Endothelial cell (in vitro differentiated cells): ENCODE results near the gene SLC18A3. TPM values are rescaled to one million over a fixed set of nuclear protein-coding genes. Genes with fewer than 3 reads are reported as not detected.

Experiments used
- DNase-seq: peaks from one replicate; pipeline ENCODE4 v3.0.0; 2021; ENCODE audit warnings: low spot score
- H3K27ac Mint-ChIP-seq: one replicate; pipeline ENCODE4 v1.8.0; 2021; ENCODE audit warnings: mixed read lengths, inconsistent platforms; ENCODE audit not compliant: unreplicated experiment
- H3K27me3 Mint-ChIP-seq: one replicate; pipeline ENCODE4 v1.8.0; 2021; ENCODE audit warnings: mild to moderate bottlenecking, moderate library complexity, mixed read lengths, inconsistent platforms; ENCODE audit not compliant: unreplicated experiment
- H3K36me3 Mint-ChIP-seq: one replicate; pipeline ENCODE4 v1.8.0; 2021; ENCODE audit warnings: mild to moderate bottlenecking, low read depth, mixed read lengths, inconsistent platforms; ENCODE audit not compliant: unreplicated experiment
- H3K4me1 Mint-ChIP-seq: one replicate; pipeline ENCODE4 v1.8.0; 2021; ENCODE audit warnings: mild to moderate bottlenecking, mixed read lengths, inconsistent platforms; ENCODE audit not compliant: unreplicated experiment
- H3K4me3 Mint-ChIP-seq: one replicate; pipeline ENCODE4 v1.8.0; 2021; ENCODE audit warnings: mild to moderate bottlenecking, mixed read lengths, inconsistent platforms; ENCODE audit not compliant: unreplicated experiment
- H3K9me3 Mint-ChIP-seq: one replicate; pipeline ENCODE4 v1.8.0; 2021; ENCODE audit warnings: mixed read lengths, inconsistent platforms; ENCODE audit not compliant: unreplicated experiment
- CTCF ChIP-seq: fragments of 200-600 bp; sonication (generic); IDR thresholded peaks from one replicate; pipeline ENCODE4 v1.5.0; 2021; ENCODE audit warnings: antibody characterized with exemption; ENCODE audit not compliant: unreplicated experiment
- total RNA-seq: library from RNA; stranded (reverse); fragmentation: NEBNext Ultra II Directional; extraction: Animal tissue kit (Norgen Biotek cat#: 25700); gene quantifications from one replicate; pipeline ENCODE4 v1.2.1, GENCODE V29; 2021; ENCODE audit not compliant: unreplicated experiment

The SLC18A3 gene
- total RNA-seq, 1 donor from 2014 or later = 0.72 TPM

GRCh38 chr10:49577182-49577925 is 32.8 kb upstream of the SLC18A3 start:
- no peak overlapping the region for H3K27ac Mint-ChIP-seq
- DNase-seq = no peak
- no peaks in the 10 kb centered on the region for H3K9me3 Mint-ChIP-seq
- TF ChIP-seq CTCF = no peak
- peaks cover 2% of the 10 kb centered on the region for H3K27me3 Mint-ChIP-seq
- no peaks in the 10 kb centered on the region for H3K4me1 Mint-ChIP-seq
- no peak overlapping the region for H3K4me3 Mint-ChIP-seq
- H3K36me3 Mint-ChIP-seq = no peaks in the 10 kb centered on the region

- no peak for TF ChIP-seq CTCF
- Mint-ChIP-seq H3K4me1 (no peaks in the 10 kb centered on the region), H3K27ac (no peak overlapping the region), H3K27me3 (peaks cover 2% of the 10 kb centered on the region), H3K4me3 (no peak overlapping the region), H3K9me3 (no peaks in the 10 kb centered on the region), H3K36me3 (no peaks in the 10 kb centered on the region)
- no peak for DNase-seq
Observed at GRCh38 chr10:49578392-49578791, 31.7 kb upstream of the SLC18A3 start.

DNA sequence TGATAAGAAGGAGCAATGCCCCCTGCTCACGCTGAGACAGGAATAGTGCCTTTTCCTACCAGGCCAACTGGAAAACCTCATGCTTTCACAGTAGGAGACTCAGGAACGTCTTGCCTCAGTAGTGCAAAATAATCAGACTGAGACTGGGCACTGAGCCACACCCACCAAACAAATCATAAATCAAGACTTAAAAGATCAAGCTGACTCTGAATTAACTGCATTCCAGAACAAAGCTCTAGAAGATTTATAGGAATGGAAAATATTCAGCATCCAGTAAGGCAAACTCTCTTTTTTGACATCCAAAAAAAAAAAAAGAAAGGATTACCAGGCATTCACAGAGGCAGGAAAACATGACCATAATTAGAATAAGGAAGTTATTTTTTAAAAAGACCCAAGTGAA is 30.5 kb upstream of the SLC18A3 start:
- Mint-ChIP-seq H3K27ac (no peak overlapping the region), H3K27me3 (peaks cover 2% of the 10 kb centered on the region), H3K36me3 (no peaks in the 10 kb centered on the region), H3K4me1 (no peaks in the 10 kb centered on the region), H3K4me3 (no peak overlapping the region), H3K9me3 (no peaks in the 10 kb centered on the region)
- TF ChIP-seq CTCF = no peak
- no peak for DNase-seq

DNA sequence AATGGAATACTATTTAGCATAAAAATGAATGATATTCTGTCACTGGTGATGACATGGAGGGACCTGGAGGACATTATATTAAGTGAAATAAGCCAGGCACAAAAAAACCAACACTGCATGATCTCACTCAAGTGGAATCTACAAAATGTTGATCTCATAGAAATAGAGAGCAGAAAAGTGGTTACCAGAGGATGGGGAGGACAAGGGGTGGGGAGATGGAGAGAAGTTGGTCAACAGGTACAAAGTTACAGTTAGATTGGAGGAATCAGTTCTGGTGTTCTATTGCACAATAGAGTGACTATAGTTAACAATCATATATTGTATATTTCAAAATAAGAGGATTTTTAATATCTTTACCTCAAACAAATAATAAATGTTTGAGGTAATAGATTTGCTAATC is 24.7 kb upstream of the SLC18A3 start:
- TF ChIP-seq CTCF = no peak
- H3K27me3 Mint-ChIP-seq = no peaks in the 10 kb centered on the region
- no peaks in the 10 kb centered on the region for H3K4me1 Mint-ChIP-seq
- no peaks in the 10 kb centered on the region for H3K36me3 Mint-ChIP-seq
- no peaks in the 10 kb centered on the region for H3K9me3 Mint-ChIP-seq
- no peak overlapping the region for H3K27ac Mint-ChIP-seq
- DNase-seq = no peak
- no peak overlapping the region for H3K4me3 Mint-ChIP-seq

DNA sequence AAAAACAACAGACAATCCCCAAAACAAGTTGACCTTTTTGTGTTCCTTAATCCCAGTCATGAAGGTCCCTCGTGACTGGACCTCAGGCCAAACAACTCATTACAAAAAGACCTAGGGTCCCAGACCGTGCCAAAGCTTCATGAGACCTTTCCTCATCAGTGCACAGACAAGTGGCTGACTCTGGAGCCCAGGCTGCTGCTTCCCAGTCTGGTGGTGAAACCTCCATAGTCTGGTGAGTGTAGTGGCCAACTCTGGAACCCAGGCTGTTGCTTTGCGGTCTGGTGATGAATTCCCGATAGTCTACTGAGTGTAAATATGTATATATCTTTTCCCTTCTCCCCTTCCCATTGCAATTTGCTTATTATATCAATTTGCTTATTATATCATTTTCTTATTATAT is 22.1 kb upstream of the SLC18A3 start:
- H3K4me1 Mint-ChIP-seq = no peaks in the 10 kb centered on the region
- H3K36me3 Mint-ChIP-seq = no peaks in the 10 kb centered on the region
- no peaks in the 10 kb centered on the region for H3K9me3 Mint-ChIP-seq
- no peak for DNase-seq
- TF ChIP-seq CTCF = no peak
- no peaks in the 10 kb centered on the region for H3K27me3 Mint-ChIP-seq
- no peak overlapping the region for H3K27ac Mint-ChIP-seq
- H3K4me3 Mint-ChIP-seq = no peak overlapping the region
